ENCODE data around the gene DLL1. TPM values are rescaled to one million over a fixed set of nuclear protein-coding genes. Genes with fewer than 3 reads are reported as not detected.
A peak's percentile ranks its signal among the peaks of the same experiment; 100 is the strongest.

DLL1 gene
- total and polyA plus RNA-seq, 10 donors, result 12.6 to 119 (median 62.8) TPM

GRCh38 chr6:170288852-170289179, 2.1 kb downstream of the DLL1 start:
- intact Hi-C loops (cut with DNase I; ENCODE audit: low total_unique reads), result no loop called here
- H3K4me1 ChIP-seq, result peaks cover 26 to 88% (median 63%) of the 10 kb centered on the region in 6 donors
- no peak for TF ChIP-seq CTCF (IDR thresholded peaks at IDR 0.05 in 8 of 11, conservative IDR thresholded peaks at IDR 0.05 in 3 of 11)
- TF ChIP-seq POLR2AphosphoS5 (IDR thresholded peaks at IDR 0.05), result no peak
- TF ChIP-seq POLR2A (IDR thresholded peaks at IDR 0.05), result no peak
- H3K27me3 ChIP-seq (replicated peaks in 1 of 7), result peaks cover 0 to 92% (median 44%) of the 10 kb centered on the region in 7 donors
- peak overlapping the region in 7 of 8 donors; percentile 43 to 84 (median 80) for H3K27ac ChIP-seq
- H3K4me3 ChIP-seq, result peak overlapping the region; percentile 75 to 95 (median 83)
- peak; percentile 31 for DNase-seq
- no peaks in the 10 kb centered on the region for H3K9me3 ChIP-seq
- 3 to 5% (median 4%) methylated on average over 15 to 16 of the region's 16 CpGs for WGBS, 5 donors
- H3K36me3 ChIP-seq, result peaks cover 0 to 50% (median 14%) of the 10 kb centered on the region in 6 donors

- H3K4me3 ChIP-seq, result peak overlapping the region; percentile 75 to 95 (median 83)
- H3K9me3 ChIP-seq, result no peaks in the 10 kb centered on the region
- H3K4me1 ChIP-seq, result peaks cover 26 to 82% (median 58%) of the 10 kb centered on the region in 6 donors
- intact Hi-C loops (cut with DNase I; ENCODE audit: low total_unique reads), result no loop called here
- DNase-seq, result peak; percentile 74
- H3K36me3 ChIP-seq, result peaks cover 0 to 57% (median 18%) of the 10 kb centered on the region in 6 donors
- WGBS, 5 donors, result 74 to 91% (median 77%) methylated on average over 33 of the region's 33 CpGs
- peak in 2 of 3 donors; percentile 42 to 70 for TF ChIP-seq POLR2AphosphoS5 (IDR thresholded peaks at IDR 0.05)
- no peak for TF ChIP-seq CTCF (IDR thresholded peaks at IDR 0.05 in 8 of 11, conservative IDR thresholded peaks at IDR 0.05 in 3 of 11)
- no peak for TF ChIP-seq POLR2A (IDR thresholded peaks at IDR 0.05)
- H3K27me3 ChIP-seq (replicated peaks in 1 of 7), result peaks cover 0 to 92% (median 37%) of the 10 kb centered on the region in 7 donors
- peak overlapping the region in 6 of 8 donors; percentile 43 to 84 (median 81) for H3K27ac ChIP-seq
Measured at GRCh38 chr6:170288091-170288631, 2.7 kb downstream of the DLL1 start.

- Histone ChIP-seq H3K27me3 (replicated peaks in 1 of 7) (peaks cover 0 to 91% (median 30%) of the 10 kb centered on the region in 7 donors), H3K4me3 (peak overlapping the region; percentile 75 to 95 (median 83)), H3K36me3 (peaks cover 0 to 64% (median 25%) of the 10 kb centered on the region in 6 donors), H3K9me3 (no peaks in the 10 kb centered on the region), H3K4me1 (peaks cover 19 to 74% (median 51%) of the 10 kb centered on the region in 6 donors), H3K27ac (peak overlapping the region in 7 of 8 donors; percentile 13 to 84 (median 80))
- 61 to 77% (median 71%) methylated on average over 12 of the region's 12 CpGs for WGBS, 5 donors
- TF ChIP-seq CTCF (IDR thresholded peaks at IDR 0.05 in 8 of 11, conservative IDR thresholded peaks at IDR 0.05 in 3 of 11), result no peak
- TF ChIP-seq POLR2A (IDR thresholded peaks at IDR 0.05), result no peak
- TF ChIP-seq POLR2AphosphoS5 (IDR thresholded peaks at IDR 0.05), result peak; percentile 46 to 62 (median 59)
- intact Hi-C loops (cut with DNase I; ENCODE audit: low total_unique reads), result no loop called here
- peak; percentile 70 for DNase-seq
Measured at GRCh38 chr6:170287371-170287876, 3.5 kb downstream of the DLL1 start.

- peaks cover 15 to 69% (median 45%) of the 10 kb centered on the region in 6 donors for H3K4me1 ChIP-seq
- no peak for DNase-seq
- WGBS, 5 donors, result 59 to 91% (median 68%) methylated on average over 2 of the region's 2 CpGs
Measured at GRCh38 chr6:170286934-170287265, 4.0 kb downstream of the DLL1 start.

More at GRCh38 chr6:170286934-170287265, 4.0 kb downstream of the DLL1 start:
- Histone ChIP-seq H3K27ac (peak overlapping the region in 7 of 8 donors; percentile 13 to 84 (median 80)), H3K4me3 (peak overlapping the region; percentile 75 to 95 (median 83)), H3K9me3 (no peaks in the 10 kb centered on the region), H3K27me3 (replicated peaks in 1 of 7) (peaks cover 0 to 86% (median 26%) of the 10 kb centered on the region in 7 donors), H3K36me3 (peaks cover 0 to 70% (median 27%) of the 10 kb centered on the region in 6 donors)
- TF ChIP-seq POLR2AphosphoS5 (IDR thresholded peaks at IDR 0.05), result peak in 1 of 3 donors; percentile 48
- TF ChIP-seq CTCF (IDR thresholded peaks at IDR 0.05 in 8 of 11, conservative IDR thresholded peaks at IDR 0.05 in 3 of 11), result no peak
- intact Hi-C loops (cut with DNase I; ENCODE audit: low total_unique reads), result no loop called here

Measured in spleen (tissue), 11 donors.